Bronchial epithelial cell (primary cell): ENCODE data around the gene SLC16A3. TPM values are rescaled to one million over a fixed set of nuclear protein-coding genes. Genes with fewer than 3 reads are reported as not detected.

Experiments
- DNase-seq: peaks from one replicate; pipeline ENCODE4 v3.0.0-alpha.2; 2010; ENCODE audit warnings: low read depth
- FAIRE-seq: peaks from 2 replicates; lab custom pipeline; 2011; peaks lifted over from hg19 to GRCh38; lab: Jason Lieb, UNC
- H3K27me3 ChIP-seq: 2 replicates; pipeline ENCODE4 v1.5.1; 2011; ENCODE audit warnings: low read length; ENCODE audit not compliant: control insufficient read depth, insufficient read depth
- H3K36me3 ChIP-seq: 2 replicates; pipeline ENCODE4 v1.5.1; 2011; ENCODE audit warnings: low read length; ENCODE audit not compliant: control insufficient read depth, insufficient read depth
- H3K4me3 ChIP-seq: 2 replicates; pipeline ENCODE4 v1.5.1; 2011; ENCODE audit warnings: mild to moderate bottlenecking, low read depth, low read length, control low read depth
- total RNA-seq: library from RNA; depleted of rRNA; stranded (reverse); fragments of >200 nt; gene quantifications from 2 replicates; pipeline ENCODE4 v1.2.1, GENCODE V29; 2014
- TF ChIP-seq, protein P1 (sequence below): IDR thresholded peaks from 2 replicates; pipeline ENCODE4 v1.5.1; 2011; ENCODE audit warnings: mild to moderate bottlenecking, moderate library complexity, low read length, control low read depth, inconsistent platforms; ENCODE audit not compliant: insufficient read depth, severe bottlenecking

SLC16A3 gene
- total RNA-seq, 1 donor from 2014 or later: 162 TPM

DNA sequence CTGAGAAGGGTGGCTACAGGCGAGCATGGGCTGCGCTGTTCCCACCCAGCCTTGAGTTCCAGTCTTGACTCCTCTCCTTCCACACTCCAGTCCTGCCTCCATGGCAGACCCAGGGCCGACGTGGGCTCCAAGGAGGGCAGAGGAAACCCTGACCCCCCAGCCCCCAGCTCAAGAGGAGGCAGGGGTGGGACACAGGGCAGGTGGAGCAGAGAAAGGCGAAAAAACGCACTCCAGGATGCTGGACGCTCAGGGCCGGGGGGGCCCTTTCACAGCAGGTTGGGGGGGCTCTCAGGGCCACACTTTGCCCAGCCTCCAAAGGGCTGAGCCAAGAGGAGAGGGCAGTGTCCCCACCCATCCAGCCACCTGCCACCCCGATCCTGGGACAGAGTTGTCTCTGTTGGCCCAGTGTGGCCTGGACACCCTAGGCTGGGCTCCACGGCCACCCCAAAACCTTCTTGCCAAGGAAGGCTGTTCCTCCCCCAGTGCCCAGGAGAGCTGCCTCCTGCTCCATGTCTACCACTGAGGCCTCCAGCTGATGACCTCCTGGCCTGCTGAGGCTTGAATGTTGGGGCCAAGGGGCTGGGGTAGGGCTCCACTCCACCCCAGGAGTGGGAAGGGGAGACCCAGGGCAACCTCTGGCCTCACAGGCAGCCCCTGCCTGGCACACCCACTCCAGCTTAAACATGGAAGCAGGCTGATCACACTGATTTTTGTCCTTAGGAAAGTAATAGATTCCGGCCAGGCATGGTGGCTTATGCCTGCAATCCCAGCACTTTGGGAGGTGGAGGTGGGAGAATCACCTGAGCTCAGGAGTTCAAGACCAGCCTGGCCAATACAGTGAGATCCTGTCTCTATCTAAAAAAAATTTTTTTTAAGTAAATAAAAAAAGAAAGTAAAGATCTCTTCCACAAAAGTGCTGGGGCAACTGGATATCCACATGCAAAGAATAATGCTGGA, 8.8 kb upstream of the SLC16A3 start:
- TF ChIP-seq, protein P1, sequence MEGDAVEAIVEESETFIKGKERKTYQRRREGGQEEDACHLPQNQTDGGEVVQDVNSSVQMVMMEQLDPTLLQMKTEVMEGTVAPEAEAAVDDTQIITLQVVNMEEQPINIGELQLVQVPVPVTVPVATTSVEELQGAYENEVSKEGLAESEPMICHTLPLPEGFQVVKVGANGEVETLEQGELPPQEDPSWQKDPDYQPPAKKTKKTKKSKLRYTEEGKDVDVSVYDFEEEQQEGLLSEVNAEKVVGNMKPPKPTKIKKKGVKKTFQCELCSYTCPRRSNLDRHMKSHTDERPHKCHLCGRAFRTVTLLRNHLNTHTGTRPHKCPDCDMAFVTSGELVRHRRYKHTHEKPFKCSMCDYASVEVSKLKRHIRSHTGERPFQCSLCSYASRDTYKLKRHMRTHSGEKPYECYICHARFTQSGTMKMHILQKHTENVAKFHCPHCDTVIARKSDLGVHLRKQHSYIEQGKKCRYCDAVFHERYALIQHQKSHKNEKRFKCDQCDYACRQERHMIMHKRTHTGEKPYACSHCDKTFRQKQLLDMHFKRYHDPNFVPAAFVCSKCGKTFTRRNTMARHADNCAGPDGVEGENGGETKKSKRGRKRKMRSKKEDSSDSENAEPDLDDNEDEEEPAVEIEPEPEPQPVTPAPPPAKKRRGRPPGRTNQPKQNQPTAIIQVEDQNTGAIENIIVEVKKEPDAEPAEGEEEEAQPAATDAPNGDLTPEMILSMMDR: no peak
- Histone ChIP-seq H3K36me3 (no peaks in the 10 kb centered on the region), H3K27me3 (no peaks in the 10 kb centered on the region), H3K4me3 (no peak overlapping the region)
- no peak for FAIRE-seq
- DNase-seq: no peak

DNA sequence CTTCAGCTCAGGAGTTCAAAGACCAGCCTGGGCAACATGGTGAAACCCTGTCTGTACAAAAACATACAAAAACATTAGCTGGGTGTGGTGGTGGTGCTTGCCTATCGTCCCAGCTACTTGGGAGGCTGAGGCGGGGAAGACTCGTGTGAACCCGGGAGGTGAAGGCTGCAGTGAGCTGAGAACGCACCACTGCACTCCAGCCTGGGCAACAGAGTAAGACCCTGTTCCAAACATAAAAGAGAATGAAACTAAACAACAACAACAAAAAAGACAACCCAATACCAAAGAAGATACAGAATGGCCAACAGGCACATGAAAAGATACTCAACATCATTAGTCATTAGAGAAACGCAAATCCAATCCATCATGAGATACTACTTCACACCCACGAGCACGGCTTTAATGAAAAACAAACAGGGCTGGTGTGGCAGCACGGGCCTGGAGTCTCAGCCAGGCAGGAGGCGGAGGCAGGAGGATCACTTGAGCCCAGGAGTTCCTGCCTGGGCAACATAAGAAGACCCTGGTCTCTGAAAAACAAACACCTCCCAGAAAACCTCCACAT, 7.4 kb upstream of the SLC16A3 start:
- Histone ChIP-seq H3K27me3 (no peaks in the 10 kb centered on the region), H3K4me3 (no peak overlapping the region), H3K36me3 (no peaks in the 10 kb centered on the region)
- TF ChIP-seq, protein P1: no peak
- no peak for DNase-seq
- no peak for FAIRE-seq

DNA sequence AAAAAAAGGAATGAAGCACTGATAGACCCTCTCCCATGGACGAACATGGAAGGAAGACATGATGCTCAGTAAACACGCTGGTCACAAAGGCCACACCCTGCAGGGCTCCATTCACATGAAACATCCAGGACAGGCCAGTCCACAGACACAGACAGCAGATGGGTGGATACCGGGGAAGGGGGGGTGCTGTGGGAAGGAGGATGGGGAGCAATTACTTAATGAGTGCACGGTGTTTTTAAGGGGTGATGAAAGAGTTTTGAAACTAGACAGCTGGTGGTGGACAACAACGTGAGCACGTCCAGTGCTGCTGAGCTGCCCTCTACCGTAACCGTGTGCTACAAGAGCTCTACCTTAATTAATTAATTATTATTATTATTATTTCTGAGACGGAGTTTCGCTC, 6.0 kb upstream of the SLC16A3 start:
- Histone ChIP-seq H3K36me3 (no peaks in the 10 kb centered on the region), H3K27me3 (no peaks in the 10 kb centered on the region), H3K4me3 (no peak overlapping the region)
- FAIRE-seq: no peak
- no peak for DNase-seq
- TF ChIP-seq, protein P1: no peak

DNA sequence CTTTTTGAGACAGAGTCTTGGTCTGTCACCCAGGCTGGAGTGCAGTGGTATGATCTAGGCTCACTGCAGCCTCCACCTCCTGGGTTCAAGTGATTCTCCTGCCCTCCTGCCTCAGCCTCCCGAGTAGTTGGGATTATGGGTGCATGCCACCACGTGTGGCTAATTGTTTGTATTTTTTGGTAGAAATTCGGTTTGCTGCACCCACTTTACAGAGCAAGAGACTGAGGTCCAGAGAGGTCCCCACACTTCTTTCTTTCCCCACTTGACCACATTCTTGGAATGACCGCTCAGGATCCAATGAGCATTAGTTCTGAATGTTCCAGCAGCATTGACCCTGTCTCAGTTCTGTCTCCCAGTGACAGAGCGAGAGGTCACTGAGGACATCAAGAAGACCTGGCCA, 5.3 kb upstream of the SLC16A3 start:
- Histone ChIP-seq H3K36me3 (no peaks in the 10 kb centered on the region), H3K27me3 (no peaks in the 10 kb centered on the region), H3K4me3 (no peak overlapping the region)
- DNase-seq (no peak), FAIRE-seq (no peak)
- TF ChIP-seq, protein P1: no peak

DNA sequence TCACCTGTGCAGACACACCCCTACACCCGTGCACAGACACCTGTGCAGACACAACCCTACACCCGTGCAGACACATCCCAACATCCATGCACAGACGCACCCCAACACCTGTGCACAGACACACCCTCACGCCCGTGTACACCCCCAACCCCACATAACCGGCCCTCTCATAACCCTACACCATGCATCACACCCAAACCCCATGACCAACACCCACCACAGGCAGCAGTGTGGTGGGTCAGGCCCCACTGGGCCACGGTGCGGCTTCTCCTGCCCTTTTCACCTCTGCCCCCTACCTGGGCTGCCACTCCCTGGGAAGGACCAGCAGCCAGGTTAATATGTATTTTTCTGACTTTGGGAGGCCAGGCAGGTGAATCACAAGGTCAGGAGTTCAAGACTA, 4.2 kb upstream of the SLC16A3 start:
- Histone ChIP-seq H3K4me3 (no peak overlapping the region), H3K27me3 (no peaks in the 10 kb centered on the region), H3K36me3 (no peaks in the 10 kb centered on the region)
- FAIRE-seq: no peak
- TF ChIP-seq, protein P1: no peak
- no peak for DNase-seq
